Activated CD4-positive, alpha-beta memory T cell treated with anti-CD3 and anti-CD28 coated beads for 36 hours (primary cell): ENCODE results near the gene CCND2. TPM values are rescaled to one million over a fixed set of nuclear protein-coding genes. Genes with fewer than 3 reads are reported as not detected.

Experiments used
- CTCF ChIA-PET: fragments of 350-600 bp; sonication (Branson Sonifier 250); formaldehyde crosslinking; loops from one replicate; lab custom pipeline; 2021; ENCODE audit warnings: antibody characterized with exemption, inconsistent platforms; lab: Charles Lee
- POLR2A ChIA-PET: fragments of 350-600 bp; sonication (Branson Sonifier 250); formaldehyde crosslinking; loops from one replicate; lab custom pipeline; 2021; ENCODE audit warnings: antibody characterized with exemption; lab: Charles Lee
- DNase-seq: peaks from one replicate; pipeline ENCODE4 v3.0.0-alpha.2; 2020
- H3K27ac Mint-ChIP-seq: one replicate; pipeline ENCODE4 v1.8.0; 2021; ENCODE audit warnings: mixed read lengths
- H3K27me3 Mint-ChIP-seq: one replicate; pipeline ENCODE4 v1.8.0; 2021; ENCODE audit warnings: mixed read lengths
- H3K36me3 Mint-ChIP-seq: one replicate; pipeline ENCODE4 v1.8.0; 2021; ENCODE audit warnings: mixed read lengths
- H3K4me1 Mint-ChIP-seq: one replicate; pipeline ENCODE4 v1.8.0; 2021; ENCODE audit warnings: low read depth, mixed read lengths
- H3K4me3 Mint-ChIP-seq: one replicate; pipeline ENCODE4 v1.8.0; 2021; ENCODE audit warnings: mild to moderate bottlenecking, mixed read lengths
- H3K9me3 Mint-ChIP-seq: one replicate; pipeline ENCODE4 v1.8.0; 2021; ENCODE audit warnings: mixed read lengths
- intact Hi-C: fragments of 100-400 bp; cut with micrococcal nuclease; formaldehyde crosslinking; loops from one replicate; pipeline ENCODE4 v1.15.1; 2023
- total RNA-seq, 2 experiments: library from RNA; stranded (reverse); gene quantifications; one replicate each; pipeline ENCODE4 v1.2.3, GENCODE V29; 2021

CCND2 gene
- total RNA-seq, 2 experiments from 2014 or later, result 255 to 261 TPM

- no peak overlapping the region for H3K4me3 Mint-ChIP-seq
- peaks cover 50% of the 10 kb centered on the region for H3K4me1 Mint-ChIP-seq
- POLR2A ChIA-PET, result interaction anchor here (0.6 to 1.5 kb wide), 3 partner anchors 15 to 348 kb away, joined by 3 to 4 read pairs (median 3); no protein-coding TSS in a partner anchor
- DNase-seq, result no peak
- CTCF ChIA-PET, result interaction anchor here (1.8 to 4.0 kb wide), 2 partner anchors 20 to 411 kb away, joined by 5 to 36 read pairs; no protein-coding TSS in a partner anchor
- peak overlapping the region; percentile 66 for H3K27ac Mint-ChIP-seq
- intact Hi-C loops, result no loop called here
- no peaks in the 10 kb centered on the region for H3K9me3 Mint-ChIP-seq
- peaks cover 86% of the 10 kb centered on the region for H3K36me3 Mint-ChIP-seq
- no peaks in the 10 kb centered on the region for H3K27me3 Mint-ChIP-seq
Measured at GRCh38 chr12:4296751-4297150, 23.2 kb downstream of the CCND2 start.

- H3K27me3 Mint-ChIP-seq, result no peaks in the 10 kb centered on the region
- ChIA-PET CTCF (interaction anchor here (1.0 to 1.8 kb wide), 2 partner anchors 21 to 412 kb away, joined by 4 to 5 read pairs; no protein-coding TSS in a partner anchor), POLR2A (no interaction called here)
- intact Hi-C loops, result no loop called here
- no peak overlapping the region for H3K4me3 Mint-ChIP-seq
- no peak overlapping the region for H3K27ac Mint-ChIP-seq
- DNase-seq, result no peak
- H3K4me1 Mint-ChIP-seq, result peaks cover 41% of the 10 kb centered on the region
- peaks cover 88% of the 10 kb centered on the region for H3K36me3 Mint-ChIP-seq
- no peaks in the 10 kb centered on the region for H3K9me3 Mint-ChIP-seq
Measured at GRCh38 chr12:4297617-4298016, 24.1 kb downstream of the CCND2 start.

- Mint-ChIP-seq H3K27ac (no peak overlapping the region), H3K36me3 (peaks cover 76% of the 10 kb centered on the region), H3K4me3 (no peak overlapping the region), H3K9me3 (no peaks in the 10 kb centered on the region), H3K4me1 (peaks cover 12% of the 10 kb centered on the region), H3K27me3 (no peaks in the 10 kb centered on the region)
- intact Hi-C loops, result no loop called here
- ChIA-PET POLR2A (interaction anchor here (0.6 kb wide), 1 partner anchor 162 kb away, joined by 5 read pairs; no protein-coding TSS in a partner anchor), CTCF (no interaction called here)
- no peak for DNase-seq
Measured at GRCh38 chr12:4300883-4301282, 27.3 kb downstream of the CCND2 start.

- ChIA-PET CTCF (no interaction called here), POLR2A (no interaction called here)
Measured at GRCh38 chr12:4301932-4302501, 28.5 kb downstream of the CCND2 start.

GRCh38 chr12:4302881-4303280, 29.3 kb downstream of the CCND2 start:
- POLR2A ChIA-PET, result no interaction called here
- H3K27ac Mint-ChIP-seq, result peak overlapping the region; percentile 43

More at GRCh38 chr12:4301932-4302501, 28.5 kb downstream of the CCND2 start:
- no peak for DNase-seq
- Mint-ChIP-seq H3K4me3 (no peak overlapping the region), H3K36me3 (peaks cover 72% of the 10 kb centered on the region), H3K27me3 (no peaks in the 10 kb centered on the region), H3K9me3 (no peaks in the 10 kb centered on the region), H3K27ac (peak overlapping the region; percentile 43), H3K4me1 (peaks cover 4% of the 10 kb centered on the region)
- intact Hi-C loops, result no loop called here

GRCh38 chr12:4303750-4304149, 30.2 kb downstream of the CCND2 start:
- no peak for DNase-seq
- Mint-ChIP-seq H3K27me3 (no peaks in the 10 kb centered on the region), H3K36me3 (peaks cover 68% of the 10 kb centered on the region), H3K4me1 (peaks cover 2% of the 10 kb centered on the region), H3K27ac (peak overlapping the region; percentile 21), H3K9me3 (no peaks in the 10 kb centered on the region), H3K4me3 (no peak overlapping the region)
- ChIA-PET CTCF (interaction anchor here (0.8 to 1.0 kb wide), 2 partner anchors 27 to 421 kb away, joined by 3 read pairs; no protein-coding TSS in a partner anchor), POLR2A (no interaction called here)
- intact Hi-C loops, result no loop called here

More at GRCh38 chr12:4302881-4303280, 29.3 kb downstream of the CCND2 start:
- H3K4me3 Mint-ChIP-seq, result no peak overlapping the region
- no peak for DNase-seq
- no peaks in the 10 kb centered on the region for H3K9me3 Mint-ChIP-seq
- intact Hi-C loops, result no loop called here
- H3K36me3 Mint-ChIP-seq, result peaks cover 68% of the 10 kb centered on the region
- CTCF ChIA-PET, result no interaction called here
- peaks cover 5% of the 10 kb centered on the region for H3K4me1 Mint-ChIP-seq
- no peaks in the 10 kb centered on the region for H3K27me3 Mint-ChIP-seq

- H3K36me3 Mint-ChIP-seq, result peaks cover 38% of the 10 kb centered on the region
- ChIA-PET POLR2A (no interaction called here), CTCF (no interaction called here)
- H3K27me3 Mint-ChIP-seq, result no peaks in the 10 kb centered on the region
- no peaks in the 10 kb centered on the region for H3K9me3 Mint-ChIP-seq
- peaks cover 2% of the 10 kb centered on the region for H3K4me1 Mint-ChIP-seq
- peak overlapping the region; percentile 14 for H3K27ac Mint-ChIP-seq
- intact Hi-C loops, result no loop called here
- DNase-seq, result no peak
- H3K4me3 Mint-ChIP-seq, result no peak overlapping the region
Measured at GRCh38 chr12:4307593-4308333, 34.2 kb downstream of the CCND2 start.

- DNase-seq, result no peak
- Mint-ChIP-seq H3K27ac (peak overlapping the region; percentile 33), H3K27me3 (no peaks in the 10 kb centered on the region), H3K4me1 (peaks cover 2% of the 10 kb centered on the region), H3K9me3 (no peaks in the 10 kb centered on the region), H3K36me3 (peaks cover 31% of the 10 kb centered on the region), H3K4me3 (no peak overlapping the region)
- CTCF ChIA-PET, result no interaction called here
- intact Hi-C loops, result no loop called here
- POLR2A ChIA-PET, result no interaction called here
Measured at GRCh38 chr12:4308334-4308950, 34.9 kb downstream of the CCND2 start.

- Mint-ChIP-seq H3K36me3 (peaks cover 16% of the 10 kb centered on the region), H3K27me3 (no peaks in the 10 kb centered on the region), H3K4me3 (no peak overlapping the region), H3K9me3 (no peaks in the 10 kb centered on the region), H3K4me1 (peaks cover 2% of the 10 kb centered on the region), H3K27ac (no peak overlapping the region)
- CTCF ChIA-PET, result no interaction called here
- intact Hi-C loops, result no loop called here
- POLR2A ChIA-PET, result no interaction called here
- no peak for DNase-seq
Measured at GRCh38 chr12:4311776-4312175, 38.2 kb downstream of the CCND2 start.

GRCh38 chr12:4312251-4312650, 38.7 kb downstream of the CCND2 start:
- no peak for DNase-seq
- H3K4me1 Mint-ChIP-seq, result peaks cover 2% of the 10 kb centered on the region
- POLR2A ChIA-PET, result no interaction called here
- H3K4me3 Mint-ChIP-seq, result no peak overlapping the region
- intact Hi-C loops, result no loop called here
- CTCF ChIA-PET, result no interaction called here
- no peaks in the 10 kb centered on the region for H3K9me3 Mint-ChIP-seq
- H3K36me3 Mint-ChIP-seq, result peaks cover 12% of the 10 kb centered on the region
- H3K27me3 Mint-ChIP-seq, result no peaks in the 10 kb centered on the region
- H3K27ac Mint-ChIP-seq, result no peak overlapping the region

- intact Hi-C loops, result loop anchor here (2.0 to 10.0 kb wide), 4 partner anchors 28 to 568 kb away; partner anchors contain the start of genes CRACR2A and RAD51AP1
- Mint-ChIP-seq H3K36me3 (peaks cover 4% of the 10 kb centered on the region), H3K9me3 (no peaks in the 10 kb centered on the region), H3K4me3 (peak overlapping the region; percentile 94), H3K27ac (peak overlapping the region; percentile 75), H3K4me1 (peaks cover 32% of the 10 kb centered on the region), H3K27me3 (no peaks in the 10 kb centered on the region)
- DNase-seq, result no peak
- CTCF ChIA-PET, result no interaction called here
- POLR2A ChIA-PET, result no interaction called here
Measured at GRCh38 chr12:4320497-4320852, 46.9 kb downstream of the CCND2 start.
